NCI-H345 (cell line): ENCODE measurements around the gene YWHAB.
"Not testable (repeated sequence)": the region's sequence is repeated elsewhere in the genome, so short reads cannot be mapped to it uniquely, and the experiment has no call there.

Experiments used
- DNase-seq: peaks from one replicate; lab custom pipeline; 2025; lab: John Stamatoyannopoulos, UW

YWHAB gene

DNA sequence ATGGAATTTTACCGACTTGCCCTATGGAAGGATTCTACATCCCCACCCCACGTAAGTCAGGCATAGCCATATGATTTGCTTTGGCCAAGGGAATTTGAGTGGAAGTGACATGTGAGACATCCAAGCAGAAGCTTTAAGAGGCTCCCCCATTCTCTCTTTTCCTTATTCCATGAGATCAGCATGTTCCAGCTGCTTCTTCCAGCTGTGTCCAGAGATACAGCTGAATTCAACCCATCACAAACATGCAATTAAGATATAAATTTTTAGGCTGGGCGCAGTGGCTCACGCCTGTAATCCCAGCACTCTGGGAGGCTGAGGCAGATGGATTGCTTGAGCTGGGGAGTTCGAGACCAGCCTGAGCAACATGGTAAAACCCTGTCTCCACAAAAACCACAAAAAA, 16.0 kb upstream of the YWHAB start:
- no peak for DNase-seq

- not testable (repeated sequence) for DNase-seq
Measured at GRCh38 chr20:44882360-44882759, 3.1 kb upstream of the YWHAB start.

- DNase-seq: no peak
Measured at GRCh38 chr20:44883214-44883902, 2.1 kb upstream of the YWHAB start.

DNA sequence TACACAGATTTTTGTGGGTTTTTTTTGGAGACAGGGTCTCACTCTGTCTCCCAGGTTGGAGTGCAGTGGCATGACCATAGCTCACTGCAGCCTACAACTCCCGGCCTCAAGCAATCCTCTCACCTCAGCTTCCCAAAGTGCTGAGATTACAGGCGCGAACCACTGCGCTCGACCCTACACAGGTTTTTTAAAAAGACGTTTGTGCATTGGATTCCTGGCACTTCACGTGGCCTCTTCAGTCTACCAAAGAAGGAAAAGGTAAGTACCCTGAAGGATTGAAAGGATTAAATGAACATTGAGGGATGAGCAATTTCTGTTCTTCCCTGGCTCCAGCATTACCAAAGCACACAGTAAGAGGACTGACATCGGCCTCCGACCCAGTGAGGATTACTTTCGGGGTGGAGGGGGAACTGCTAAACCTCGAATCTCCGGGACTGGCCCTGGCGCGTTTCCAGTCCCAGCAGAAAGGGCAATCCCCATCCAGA, 556 bp upstream of the YWHAB start:
- no peak for DNase-seq

- DNase-seq: no peak
Measured at GRCh38 chr20:44886266-44886651, 754 bp downstream of the YWHAB start.

DNA sequence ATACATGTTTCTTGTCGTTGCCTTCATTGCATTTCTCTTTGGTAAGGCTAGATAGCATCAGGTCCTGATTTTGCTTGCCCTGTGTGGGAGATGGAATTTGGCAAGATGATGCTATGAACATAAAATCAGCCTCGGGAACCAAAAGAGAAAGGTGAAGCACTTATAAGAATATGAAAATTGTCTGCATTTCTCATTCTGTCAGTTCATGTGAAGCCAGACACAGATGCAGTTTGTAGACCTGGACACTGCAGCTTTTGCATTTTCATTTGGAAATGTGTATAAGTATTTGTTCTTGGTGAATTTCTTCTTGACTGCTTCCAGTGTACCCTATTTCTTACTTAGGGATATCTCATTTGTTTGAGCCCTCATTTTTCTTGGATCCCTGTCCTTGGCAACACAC, 1.3 kb downstream of the YWHAB start:
- DNase-seq: no peak

DNA sequence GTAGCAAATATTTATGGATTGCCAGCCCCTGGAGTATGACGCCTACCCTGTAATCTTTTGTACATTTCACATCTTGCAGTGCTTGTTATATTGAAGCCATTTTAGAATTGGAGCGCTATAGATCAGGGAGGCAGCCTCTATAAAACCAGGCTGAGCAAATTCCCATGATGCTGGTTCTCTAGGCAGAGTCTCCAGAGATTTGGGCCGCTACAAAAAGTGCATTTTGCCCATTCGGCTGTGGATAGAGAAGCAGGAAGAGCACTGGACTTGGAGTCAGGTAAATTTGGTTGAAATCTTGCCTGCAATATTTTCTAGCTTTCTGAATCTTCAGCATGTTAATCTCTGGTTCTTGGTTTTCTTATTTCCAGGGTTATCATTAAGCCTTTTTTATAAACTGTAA, 2.0 kb downstream of the YWHAB start:
- DNase-seq: no peak

DNA sequence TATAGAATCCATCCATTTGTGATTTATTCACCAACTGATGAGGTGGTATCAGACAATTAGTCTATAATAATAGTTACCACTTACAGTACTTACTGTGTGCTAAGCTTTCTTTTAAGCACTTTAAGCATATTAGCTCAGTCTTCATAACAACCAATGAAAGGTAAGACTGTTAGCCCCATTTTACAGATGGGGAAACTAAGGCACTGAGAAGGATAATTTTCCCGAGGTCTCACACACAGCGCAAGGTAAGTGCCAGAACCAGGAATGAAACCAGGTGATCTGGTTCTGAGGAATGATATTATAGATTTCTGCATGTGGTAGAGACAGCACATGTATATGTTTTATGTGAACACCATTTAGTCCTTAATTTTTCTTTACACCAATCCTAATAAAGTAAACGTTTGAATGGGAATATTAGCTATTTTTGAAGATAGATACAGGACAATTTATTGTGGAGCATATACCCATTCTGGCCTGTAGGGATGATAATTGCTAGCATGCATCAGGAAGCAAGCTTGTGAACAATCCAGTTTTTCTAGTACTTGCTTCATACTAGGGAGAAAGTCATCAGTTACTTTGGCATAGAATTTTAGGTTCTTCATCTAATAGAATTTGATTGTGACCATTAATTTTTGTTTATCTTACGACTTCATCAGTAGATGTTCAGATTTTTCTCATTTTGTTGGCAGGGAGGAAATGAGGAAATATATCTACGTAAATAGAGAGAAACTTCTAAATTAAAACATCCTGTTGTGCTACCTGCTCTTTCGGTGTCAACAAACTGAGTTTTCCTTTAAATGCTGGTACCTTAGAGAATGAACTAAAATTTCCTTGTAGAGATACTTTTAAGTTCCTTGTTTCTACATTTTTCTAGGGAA, 3.0 kb downstream of the YWHAB start:
- no peak for DNase-seq

GRCh38 chr20:44891826-44892225, 6.3 kb downstream of the YWHAB start:
- DNase-seq: no peak

DNA sequence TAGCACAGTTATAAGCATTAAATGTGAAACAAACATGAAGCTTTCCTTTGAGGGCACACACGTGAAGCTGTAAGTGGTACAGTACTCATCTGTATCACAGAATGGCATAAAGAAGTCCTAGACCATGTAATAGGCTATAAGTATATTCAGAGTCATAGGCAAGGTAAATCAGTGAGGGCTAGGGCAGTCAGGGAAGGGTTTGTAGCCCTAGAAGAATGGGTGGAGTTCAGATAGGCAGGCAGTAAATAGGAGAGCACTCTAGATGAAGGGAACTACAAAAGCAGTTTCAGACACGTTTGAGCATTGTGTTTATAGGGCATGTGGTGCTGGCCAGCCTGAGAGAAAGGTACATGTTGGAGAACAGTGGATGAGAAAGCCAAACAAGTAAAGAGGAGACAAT, 9.5 kb downstream of the YWHAB start:
- DNase-seq: no peak

- DNase-seq: no peak
Measured at GRCh38 chr20:44896583-44896982, 11.1 kb downstream of the YWHAB start.

GRCh38 chr20:44897133-44897532, 11.6 kb downstream of the YWHAB start:
- no peak for DNase-seq

DNA sequence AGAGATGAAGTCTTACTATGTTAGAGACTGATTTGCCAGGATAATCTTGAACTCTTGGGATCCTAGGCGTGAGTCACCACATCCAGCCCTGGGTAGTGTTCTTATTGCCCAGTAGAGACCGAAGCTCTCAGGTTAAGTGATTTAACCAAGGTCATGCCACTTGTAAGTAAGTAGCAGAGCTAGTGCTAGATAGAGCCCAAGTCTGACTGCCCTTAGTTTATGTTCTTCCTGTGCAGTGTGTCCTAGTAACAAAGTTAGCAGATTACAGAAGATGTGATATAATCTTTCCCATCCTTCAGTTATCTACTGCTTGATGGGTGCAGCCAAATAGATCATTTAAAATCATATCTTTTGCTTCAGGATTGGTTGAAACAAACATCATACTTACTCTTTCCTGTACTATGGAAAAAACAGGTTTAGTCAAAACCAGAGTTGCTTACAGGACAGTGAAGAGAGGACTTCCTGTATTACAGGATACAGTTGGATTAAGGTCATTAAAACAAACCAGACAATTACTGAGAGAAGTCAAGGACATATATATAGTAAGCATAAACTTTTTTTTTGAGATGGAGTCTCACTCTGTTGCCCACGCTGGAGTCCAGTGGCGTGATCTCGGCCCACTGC, 14.8 kb downstream of the YWHAB start:
- no peak for DNase-seq

DNA sequence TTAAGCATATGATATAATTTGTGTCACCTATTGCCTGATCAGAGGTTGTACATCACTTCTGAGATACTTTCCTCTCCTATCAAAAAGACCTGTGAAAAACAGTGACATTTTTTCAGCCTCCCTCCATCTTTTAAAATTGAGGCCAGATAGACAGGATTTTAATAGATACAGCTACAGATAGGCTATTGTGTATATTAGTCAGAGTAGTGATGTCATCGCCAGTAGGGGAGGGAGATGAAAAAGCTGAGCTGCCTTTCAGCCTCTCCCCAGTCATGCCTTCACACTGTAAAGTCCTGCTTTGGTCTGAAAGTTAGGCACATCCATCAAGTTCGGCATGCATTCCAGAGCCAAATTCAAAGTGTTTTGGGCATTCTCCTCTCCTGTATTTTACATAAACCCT, 16.5 kb downstream of the YWHAB start:
- DNase-seq: no peak

DNA sequence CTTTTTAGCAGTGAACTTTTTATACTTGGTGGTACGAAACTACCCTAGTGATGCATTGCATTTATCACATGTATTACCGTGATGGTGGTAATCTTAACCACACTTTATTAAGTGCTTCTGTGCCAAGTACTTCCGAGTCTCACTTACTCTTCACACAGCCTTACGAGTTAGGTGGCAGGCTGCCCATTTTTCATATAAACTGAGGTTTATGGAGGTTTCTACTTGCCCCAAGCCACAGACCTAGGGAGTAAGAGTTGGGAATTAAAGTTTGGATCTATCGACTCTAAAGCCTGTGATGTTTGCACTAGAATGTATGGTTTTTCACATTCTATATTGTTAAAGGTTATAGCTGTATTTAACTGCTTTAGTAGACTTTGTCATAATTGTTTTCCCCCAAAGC, 18.9 kb downstream of the YWHAB start:
- no peak for DNase-seq

GRCh38 chr20:44908987-44909871, 23.7 kb downstream of the YWHAB start:
- no peak for DNase-seq

- DNase-seq: peak; percentile 92
Measured at GRCh38 chr20:44909872-44910689, 24.6 kb downstream of the YWHAB start, which contains the start of gene PABPC1L. PABPC1L (plus strand) TSS chr20:44910060; CDS start chr20:44910144, 84 bp downstream.

DNA sequence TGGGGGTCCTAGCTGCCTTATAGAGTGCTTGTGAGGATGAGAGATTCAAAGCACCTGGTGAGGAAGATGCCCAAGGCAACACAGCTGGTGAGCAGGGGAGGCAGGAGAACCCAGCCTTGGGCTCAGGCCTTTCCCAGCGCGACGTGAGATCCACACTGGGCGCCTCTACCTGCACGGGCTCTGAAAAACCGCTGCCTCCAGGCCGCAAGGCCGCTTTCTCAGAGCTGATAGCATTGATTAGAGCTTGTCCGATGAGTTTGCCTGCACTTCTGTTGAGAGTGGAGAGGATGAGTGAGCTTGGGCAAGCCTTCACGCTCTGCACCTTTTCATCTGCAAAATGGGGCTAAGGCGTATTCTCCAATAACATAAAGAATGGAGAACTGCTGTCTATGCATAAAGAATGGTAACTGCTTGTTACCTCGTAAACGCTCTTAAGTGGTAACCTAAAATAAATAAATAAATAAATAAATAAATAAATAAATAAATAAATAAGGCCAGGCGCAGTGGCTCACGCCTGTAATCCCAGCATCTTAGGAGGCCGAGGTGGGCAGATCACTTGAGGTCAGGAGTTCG, 25.3 kb downstream of the YWHAB start:
- peak; percentile 22 for DNase-seq

- DNase-seq: no peak
Measured at GRCh38 chr20:44911264-44911921, 25.9 kb downstream of the YWHAB start.

DNA sequence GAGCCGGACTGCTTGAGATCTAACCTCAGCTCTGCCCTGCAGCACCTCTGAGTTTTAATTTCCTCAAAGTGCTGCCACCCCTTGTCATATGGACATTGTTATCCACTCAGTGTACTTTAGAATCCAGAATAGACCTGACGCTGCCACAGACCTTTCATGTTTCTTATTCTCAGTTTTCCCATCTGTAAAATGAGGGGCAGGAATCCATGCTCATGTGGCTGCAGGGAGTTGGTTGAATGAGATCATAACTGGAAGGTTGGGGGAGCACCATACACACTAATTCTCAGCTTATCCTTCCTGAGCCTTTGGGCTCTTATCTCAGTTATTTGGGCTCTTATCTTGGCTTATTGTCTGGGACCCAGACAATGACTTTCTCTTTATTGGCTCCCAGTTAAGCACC, 26.7 kb downstream of the YWHAB start:
- no peak for DNase-seq
